Measurements from ENCODE around the gene PAPPA2. TPM values are rescaled to one million over a fixed set of nuclear protein-coding genes. Genes with fewer than 3 reads are reported as not detected.

PAPPA2 gene
- total and polyA plus RNA-seq, 2 donors (not counting 1 experiment from before 2014, with no cell fraction given): not detected

DNA sequence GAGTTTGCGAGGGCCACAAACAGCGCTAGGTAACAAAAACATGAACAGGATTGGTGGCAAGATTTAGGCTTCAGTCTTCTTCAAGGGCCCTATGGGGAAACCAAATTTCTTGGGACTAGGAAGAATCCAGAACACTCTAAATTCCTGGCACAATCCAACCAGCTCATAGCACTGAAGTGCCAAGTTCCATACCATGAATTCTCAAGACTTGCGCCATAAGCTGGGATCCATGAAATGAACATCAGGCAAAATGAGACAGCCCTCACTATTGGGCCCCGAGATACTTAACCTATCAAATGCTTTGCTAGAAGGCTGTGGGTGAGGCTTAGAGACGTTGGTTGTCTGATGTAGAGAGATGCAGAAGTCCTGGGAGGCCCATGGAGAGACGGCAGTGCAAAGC is 322.1 kb downstream of the PAPPA2 start:
- CTCF ChIA-PET: no interaction called here
- intact Hi-C loops (cut with micrococcal nuclease): no loop called here
- Histone ChIP-seq H3K79me2 (ENCODE audit: control insufficient read depth, insufficient read depth, low read length) (no peaks in the 10 kb centered on the region), H3K4me2 (replicated peaks; ENCODE audit: low read depth, low read length, poor library complexity, severe bottlenecking) (no peak overlapping the region), H3K4me1 (ENCODE audit: control insufficient read depth in 2 of 2, insufficient read depth in 2 of 2, low read length in 2 of 2) (no peaks in the 10 kb centered on the region), H3K4me3 (ENCODE audit: control extremely low read depth in 1 of 5, extremely low read depth in 1 of 5, insufficient read depth in 1 of 5, low read depth in 2 of 5, low read length in 4 of 5) (no peak overlapping the region), H3K36me3 (replicated peaks in 1 of 2; ENCODE audit: control extremely low read depth in 1 of 2, control insufficient read depth in 1 of 2, extremely low read depth in 1 of 2, insufficient read depth in 2 of 2, low read length in 1 of 2) (no peaks in the 10 kb centered on the region), H3K9ac (ENCODE audit: low read length) (no peak overlapping the region), H2AFZ (ENCODE audit: insufficient read depth, low read depth, low read length, poor library complexity, severe bottlenecking) (no peak overlapping the region), H4K20me1 (ENCODE audit: control insufficient read depth, insufficient read depth, low read length, poor library complexity, severe bottlenecking) (no peaks in the 10 kb centered on the region), H3K27me3 (replicated peaks in 1 of 4; ENCODE audit: control extremely low read depth in 1 of 4, control insufficient read depth in 3 of 4, insufficient read depth in 4 of 4, low read length in 3 of 4) (no peaks in the 10 kb centered on the region), H3K27ac (ENCODE audit: low read length in 2 of 2) (no peak overlapping the region), H3K9me3 (ENCODE audit: control extremely low read depth in 1 of 3, control insufficient read depth in 2 of 3, insufficient read depth in 1 of 3, low read length in 2 of 3) (no peaks in the 10 kb centered on the region)
- no peaks in the 10 kb centered on the region for H3K9me3 Mint-ChIP-seq (ENCODE audit: insufficient read depth)
- WGBS (ENCODE audit: insufficient coverage): 60% methylated on average over 2 of the region's 6 CpGs
- H3K27ac Mint-ChIP-seq: no peak overlapping the region
- no peak overlapping the region for H3K4me3 Mint-ChIP-seq
- DNase-seq (no peak), ATAC-seq (ENCODE audit: low read depth) (no peak)
- no peaks in the 10 kb centered on the region for H3K4me1 Mint-ChIP-seq
- POLR2A ChIA-PET: no interaction called here
- TF ChIP-seq EZH2 (IDR thresholded peaks at IDR 0.05; ENCODE audit: borderline replicate concordance, insufficient read depth, low read depth, low read length, poor library complexity, severe bottlenecking) (no peak), CTCF (IDR thresholded peaks at IDR 0.05) (no peak)
- no peaks in the 10 kb centered on the region for H3K27me3 Mint-ChIP-seq

DNA sequence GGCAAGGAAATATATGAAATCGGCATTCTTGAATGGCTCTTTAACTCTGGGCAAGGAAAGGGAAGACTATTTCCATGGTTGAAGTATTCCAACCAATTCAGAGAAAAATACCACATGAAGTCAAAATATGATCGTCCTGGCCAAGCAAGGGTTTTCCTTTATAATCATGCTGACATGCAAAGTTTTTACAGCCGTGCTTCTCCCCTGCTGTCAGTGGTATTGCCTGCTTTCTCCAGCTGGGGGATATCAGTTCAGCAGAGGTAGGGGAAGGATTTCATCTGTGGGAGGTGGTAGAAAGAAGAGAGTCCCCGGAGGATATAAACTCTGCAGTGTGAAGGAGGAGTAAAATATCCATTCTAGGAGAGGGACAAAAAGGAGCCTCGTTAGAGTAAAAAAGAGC is 322.8 kb downstream of the PAPPA2 start:
- no peak for ATAC-seq (ENCODE audit: low read depth)
- H3K36me3 ChIP-seq (replicated peaks in 1 of 2; ENCODE audit: control extremely low read depth in 1 of 2, control insufficient read depth in 1 of 2, extremely low read depth in 1 of 2, insufficient read depth in 2 of 2, low read length in 1 of 2): no peaks in the 10 kb centered on the region
- no peak overlapping the region for H3K4me3 ChIP-seq (ENCODE audit: control extremely low read depth in 1 of 5, extremely low read depth in 1 of 5, insufficient read depth in 1 of 5, low read depth in 2 of 5, low read length in 4 of 5)
- no peak overlapping the region for H3K27ac ChIP-seq (ENCODE audit: low read length in 2 of 2)
- no peak overlapping the region for H3K9ac ChIP-seq (ENCODE audit: low read length)
- ChIA-PET CTCF (no interaction called here), POLR2A (no interaction called here)
- Mint-ChIP-seq H3K27ac (no peak overlapping the region), H3K27me3 (no peaks in the 10 kb centered on the region), H3K4me3 (no peak overlapping the region), H3K9me3 (ENCODE audit: insufficient read depth) (no peaks in the 10 kb centered on the region), H3K4me1 (no peaks in the 10 kb centered on the region)
- H3K4me1 ChIP-seq (ENCODE audit: control insufficient read depth in 2 of 2, insufficient read depth in 2 of 2, low read length in 2 of 2): no peaks in the 10 kb centered on the region
- H3K79me2 ChIP-seq (ENCODE audit: control insufficient read depth, insufficient read depth, low read length): no peaks in the 10 kb centered on the region
- no peak for DNase-seq
- no peaks in the 10 kb centered on the region for H4K20me1 ChIP-seq (ENCODE audit: control insufficient read depth, insufficient read depth, low read length, poor library complexity, severe bottlenecking)
- intact Hi-C loops (cut with micrococcal nuclease): no loop called here
- H3K27me3 ChIP-seq (replicated peaks in 1 of 4; ENCODE audit: control extremely low read depth in 1 of 4, control insufficient read depth in 3 of 4, insufficient read depth in 4 of 4, low read length in 3 of 4): no peaks in the 10 kb centered on the region
- 50% methylated on average over 4 of the region's 5 CpGs for WGBS (ENCODE audit: insufficient coverage)
- no peak for TF ChIP-seq EZH2 (IDR thresholded peaks at IDR 0.05; ENCODE audit: borderline replicate concordance, insufficient read depth, low read depth, low read length, poor library complexity, severe bottlenecking)
- TF ChIP-seq CTCF (IDR thresholded peaks at IDR 0.05): no peak
- no peaks in the 10 kb centered on the region for H3K9me3 ChIP-seq (ENCODE audit: control extremely low read depth in 1 of 3, control insufficient read depth in 2 of 3, insufficient read depth in 1 of 3, low read length in 2 of 3)
- no peak overlapping the region for H2AFZ ChIP-seq (ENCODE audit: insufficient read depth, low read depth, low read length, poor library complexity, severe bottlenecking)
- H3K4me2 ChIP-seq (replicated peaks; ENCODE audit: low read depth, low read length, poor library complexity, severe bottlenecking): no peak overlapping the region

All from B cell (primary cell).